Measurements from ENCODE around the gene DSP.

DSP gene

GRCh38 chr6:7541175-7542064, at the start of gene DSP:
TSS of gene DSP (plus strand) at chr6:7541671. CDS start at chr6:7541916, 245 bp downstream.
- Histone ChIP-seq H3K27me3 (ENCODE audit: control insufficient read depth, insufficient read depth, low read length) (peaks cover 17% of the 10 kb centered on the region), H3K27ac (ENCODE audit: low read depth, low read length) (peak within 1 kb of the TSS; percentile 55), H3K9ac (ENCODE audit: low read length) (peak within 1 kb of the TSS; percentile 67), H3K36me3 (ENCODE audit: control insufficient read depth, insufficient read depth, low read length) (no peaks in the 10 kb centered on the region), H3K4me1 (ENCODE audit: control insufficient read depth, insufficient read depth, low read length) (no peaks in the 10 kb centered on the region), H3K4me3 (ENCODE audit: low read length) (peak within 1 kb of the TSS; percentile 76)

- Histone ChIP-seq H3K36me3 (ENCODE audit: control insufficient read depth, insufficient read depth, low read length) (no peaks in the 10 kb centered on the region), H3K4me3 (ENCODE audit: low read length) (no peak overlapping the region), H3K27me3 (ENCODE audit: control insufficient read depth, insufficient read depth, low read length) (no peaks in the 10 kb centered on the region), H3K9ac (ENCODE audit: low read length) (no peak overlapping the region), H3K27ac (ENCODE audit: low read depth, low read length) (no peak overlapping the region), H3K4me1 (ENCODE audit: control insufficient read depth, insufficient read depth, low read length) (no peaks in the 10 kb centered on the region)
Observed at GRCh38 chr6:7493866-7494265, 47.6 kb upstream of the DSP start.

- no peaks in the 10 kb centered on the region for H3K36me3 ChIP-seq (ENCODE audit: control insufficient read depth, insufficient read depth, low read length)
- H3K4me1 ChIP-seq (ENCODE audit: control insufficient read depth, insufficient read depth, low read length): no peaks in the 10 kb centered on the region
- H3K4me3 ChIP-seq (ENCODE audit: low read length): no peak overlapping the region
- no peak overlapping the region for H3K27ac ChIP-seq (ENCODE audit: low read depth, low read length)
- H3K9ac ChIP-seq (ENCODE audit: low read length): no peak overlapping the region
- no peaks in the 10 kb centered on the region for H3K27me3 ChIP-seq (ENCODE audit: control insufficient read depth, insufficient read depth, low read length)
Observed at GRCh38 chr6:7494638-7495037, 46.8 kb upstream of the DSP start.

DNA sequence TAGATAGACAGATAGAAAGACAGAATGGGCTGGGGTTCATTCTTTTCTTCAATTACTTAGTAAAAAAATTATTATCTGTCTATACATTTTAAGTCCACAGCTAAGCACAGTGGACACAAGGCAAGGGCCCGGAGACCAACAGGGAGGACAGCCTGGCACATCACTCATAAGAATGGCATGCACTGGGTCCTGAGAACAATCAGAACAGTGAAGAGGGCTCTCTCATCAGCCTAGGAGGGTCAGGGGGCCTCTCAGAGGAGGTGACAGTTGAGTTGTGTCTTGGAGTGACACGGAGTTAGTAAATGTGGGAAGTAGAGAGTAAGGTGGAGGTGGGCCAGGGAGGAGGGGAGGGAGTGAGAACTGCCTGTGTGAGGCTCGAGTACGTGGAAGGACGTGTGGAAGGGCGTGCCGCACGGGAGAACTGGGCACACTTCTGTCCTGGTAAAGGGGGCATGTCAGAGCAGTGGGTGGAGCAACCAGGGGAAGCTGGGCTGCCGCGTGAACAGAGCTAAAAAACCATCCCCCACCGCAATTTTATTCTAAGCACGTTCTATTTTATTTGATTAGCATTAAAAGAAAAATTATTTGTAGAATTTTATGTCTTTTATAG, 45.1 kb upstream of the DSP start:
- no peak overlapping the region for H3K27ac ChIP-seq (ENCODE audit: low read depth, low read length)
- H3K4me3 ChIP-seq (ENCODE audit: low read length): no peak overlapping the region
- no peak overlapping the region for H3K9ac ChIP-seq (ENCODE audit: low read length)
- no peaks in the 10 kb centered on the region for H3K27me3 ChIP-seq (ENCODE audit: control insufficient read depth, insufficient read depth, low read length)
- no peaks in the 10 kb centered on the region for H3K36me3 ChIP-seq (ENCODE audit: control insufficient read depth, insufficient read depth, low read length)
- H3K4me1 ChIP-seq (ENCODE audit: control insufficient read depth, insufficient read depth, low read length): no peaks in the 10 kb centered on the region

DNA sequence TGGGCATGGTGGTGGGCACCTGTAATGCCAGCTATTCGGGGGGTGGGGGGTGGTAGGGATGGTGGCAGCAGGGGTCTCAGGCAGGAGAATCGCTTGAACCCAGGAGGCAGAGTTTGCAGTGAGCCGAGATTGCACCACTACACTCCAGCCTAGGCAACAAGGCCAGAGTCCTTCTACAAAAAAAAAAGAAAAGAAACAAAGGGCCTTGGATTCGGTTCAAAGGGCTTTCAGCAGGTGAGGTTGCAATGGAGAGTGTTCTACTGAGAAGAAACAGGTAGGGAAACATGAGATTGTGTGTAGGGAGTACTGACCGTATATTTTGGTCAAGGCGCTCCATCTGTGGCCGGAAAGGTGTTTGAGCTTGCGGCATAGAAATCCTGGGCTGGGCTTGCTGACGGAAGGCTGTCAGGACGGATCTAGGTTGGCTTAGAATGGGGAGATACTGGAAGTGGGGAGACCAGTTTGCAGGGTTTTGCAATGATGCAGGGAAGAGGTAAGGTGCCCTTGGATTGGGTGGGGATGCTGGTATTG, 40.7 kb upstream of the DSP start:
- Histone ChIP-seq H3K36me3 (ENCODE audit: control insufficient read depth, insufficient read depth, low read length) (no peaks in the 10 kb centered on the region), H3K4me1 (ENCODE audit: control insufficient read depth, insufficient read depth, low read length) (no peaks in the 10 kb centered on the region), H3K4me3 (ENCODE audit: low read length) (no peak overlapping the region), H3K9ac (ENCODE audit: low read length) (no peak overlapping the region), H3K27ac (ENCODE audit: low read depth, low read length) (no peak overlapping the region), H3K27me3 (ENCODE audit: control insufficient read depth, insufficient read depth, low read length) (no peaks in the 10 kb centered on the region)

- Histone ChIP-seq H3K27ac (ENCODE audit: low read depth, low read length) (no peak overlapping the region), H3K36me3 (ENCODE audit: control insufficient read depth, insufficient read depth, low read length) (no peaks in the 10 kb centered on the region), H3K9ac (ENCODE audit: low read length) (no peak overlapping the region), H3K27me3 (ENCODE audit: control insufficient read depth, insufficient read depth, low read length) (no peaks in the 10 kb centered on the region), H3K4me1 (ENCODE audit: control insufficient read depth, insufficient read depth, low read length) (no peaks in the 10 kb centered on the region), H3K4me3 (ENCODE audit: low read length) (no peak overlapping the region)
Observed at GRCh38 chr6:7502743-7503142, 38.7 kb upstream of the DSP start.

DNA sequence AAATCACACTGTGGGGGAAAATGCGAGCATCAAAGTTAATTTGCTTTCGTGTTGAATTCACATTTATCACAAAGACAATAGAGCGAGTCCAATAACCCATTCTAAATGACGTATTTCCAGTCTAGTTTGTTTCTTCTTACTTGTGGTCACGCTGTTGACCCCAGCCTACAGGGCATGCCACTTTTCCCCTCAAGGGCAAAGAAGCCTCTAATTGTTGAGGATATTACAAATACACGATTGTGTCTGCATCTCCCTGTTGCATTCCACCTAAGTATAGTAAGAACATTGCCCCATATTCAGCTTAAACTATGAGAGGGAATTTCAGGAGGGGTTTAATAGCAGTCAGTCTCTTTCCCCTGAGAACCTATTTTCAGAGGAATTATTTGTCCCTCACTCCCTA, 37.4 kb upstream of the DSP start:
- Histone ChIP-seq H3K4me3 (ENCODE audit: low read length) (no peak overlapping the region), H3K9ac (ENCODE audit: low read length) (no peak overlapping the region), H3K27ac (ENCODE audit: low read depth, low read length) (no peak overlapping the region), H3K4me1 (ENCODE audit: control insufficient read depth, insufficient read depth, low read length) (no peaks in the 10 kb centered on the region), H3K27me3 (ENCODE audit: control insufficient read depth, insufficient read depth, low read length) (no peaks in the 10 kb centered on the region), H3K36me3 (ENCODE audit: control insufficient read depth, insufficient read depth, low read length) (no peaks in the 10 kb centered on the region)

- H3K27ac ChIP-seq (ENCODE audit: low read depth, low read length): no peak overlapping the region
- H3K4me3 ChIP-seq (ENCODE audit: low read length): no peak overlapping the region
- H3K36me3 ChIP-seq (ENCODE audit: control insufficient read depth, insufficient read depth, low read length): no peaks in the 10 kb centered on the region
- H3K9ac ChIP-seq (ENCODE audit: low read length): no peak overlapping the region
- H3K4me1 ChIP-seq (ENCODE audit: control insufficient read depth, insufficient read depth, low read length): no peaks in the 10 kb centered on the region
- no peaks in the 10 kb centered on the region for H3K27me3 ChIP-seq (ENCODE audit: control insufficient read depth, insufficient read depth, low read length)
Observed at GRCh38 chr6:7505189-7505699, 36.2 kb upstream of the DSP start.

DNA sequence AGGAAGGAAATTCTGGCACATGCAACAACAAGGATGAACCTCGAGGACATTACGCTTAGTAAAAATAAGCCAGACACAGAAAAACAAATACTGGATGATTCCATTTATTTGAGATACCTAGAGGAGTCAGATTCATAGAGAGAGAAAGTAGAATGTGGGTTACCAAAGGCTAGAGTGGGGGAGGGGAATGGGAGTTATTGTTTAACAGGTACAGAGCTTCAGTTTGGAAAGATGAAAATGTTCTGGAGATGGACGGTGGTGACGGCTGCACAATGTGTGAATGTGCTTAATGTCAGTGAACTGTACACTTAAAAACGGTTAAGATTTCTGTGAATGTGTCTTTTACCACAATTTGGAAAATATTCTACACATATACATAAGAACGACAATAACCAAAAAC, 33.9 kb upstream of the DSP start:
- Histone ChIP-seq H3K27ac (ENCODE audit: low read depth, low read length) (no peak overlapping the region), H3K4me3 (ENCODE audit: low read length) (no peak overlapping the region), H3K36me3 (ENCODE audit: control insufficient read depth, insufficient read depth, low read length) (no peaks in the 10 kb centered on the region)

GRCh38 chr6:7512320-7512719, 29.2 kb upstream of the DSP start:
- H3K4me1 ChIP-seq (ENCODE audit: control insufficient read depth, insufficient read depth, low read length): no peaks in the 10 kb centered on the region
- H3K9ac ChIP-seq (ENCODE audit: low read length): no peak overlapping the region
- H3K36me3 ChIP-seq (ENCODE audit: control insufficient read depth, insufficient read depth, low read length): no peaks in the 10 kb centered on the region
- H3K4me3 ChIP-seq (ENCODE audit: low read length): no peak overlapping the region
- no peaks in the 10 kb centered on the region for H3K27me3 ChIP-seq (ENCODE audit: control insufficient read depth, insufficient read depth, low read length)
- no peak overlapping the region for H3K27ac ChIP-seq (ENCODE audit: low read depth, low read length)

More for the DNA sequence above, 33.9 kb upstream of the DSP start:
- Histone ChIP-seq H3K4me1 (ENCODE audit: control insufficient read depth, insufficient read depth, low read length) (no peaks in the 10 kb centered on the region), H3K27me3 (ENCODE audit: control insufficient read depth, insufficient read depth, low read length) (no peaks in the 10 kb centered on the region), H3K9ac (ENCODE audit: low read length) (no peak overlapping the region)

- Histone ChIP-seq H3K4me3 (ENCODE audit: low read length) (no peak overlapping the region), H3K27ac (ENCODE audit: low read depth, low read length) (no peak overlapping the region), H3K4me1 (ENCODE audit: control insufficient read depth, insufficient read depth, low read length) (no peaks in the 10 kb centered on the region), H3K9ac (ENCODE audit: low read length) (no peak overlapping the region), H3K36me3 (ENCODE audit: control insufficient read depth, insufficient read depth, low read length) (no peaks in the 10 kb centered on the region), H3K27me3 (ENCODE audit: control insufficient read depth, insufficient read depth, low read length) (no peaks in the 10 kb centered on the region)
Observed at GRCh38 chr6:7513529-7513928, 27.9 kb upstream of the DSP start.

- Histone ChIP-seq H3K9ac (ENCODE audit: low read length) (no peak overlapping the region), H3K4me3 (ENCODE audit: low read length) (no peak overlapping the region), H3K4me1 (ENCODE audit: control insufficient read depth, insufficient read depth, low read length) (no peaks in the 10 kb centered on the region), H3K36me3 (ENCODE audit: control insufficient read depth, insufficient read depth, low read length) (no peaks in the 10 kb centered on the region), H3K27me3 (ENCODE audit: control insufficient read depth, insufficient read depth, low read length) (no peaks in the 10 kb centered on the region), H3K27ac (ENCODE audit: low read depth, low read length) (no peak overlapping the region)
Observed at GRCh38 chr6:7515363-7515762, 26.1 kb upstream of the DSP start.

Measured in rectal smooth muscle tissue (tissue), 1 donor.